IMR-90 (cell line): ENCODE data around the gene PBX4. TPM values are rescaled to one million over a fixed set of nuclear protein-coding genes. Genes with fewer than 3 reads are reported as not detected.

ENCODE experiments used
- ATAC-seq: fragments of 200-7000 bp; cut with Tn5 transposase; 2 replicates; pipeline ENCODE4 v1.9.1; 2020; ENCODE audit warnings: low read depth, mild to moderate bottlenecking, moderate library complexity
- BruUV-seq: library from RNA; stranded (reverse); fragments of 400-500 nt; replicated peaks from 2 replicates; lab custom pipeline; 2021; lab: Mats Ljungman, UMichigan
- CTCF ChIA-PET: fragments of 300-600 bp; formaldehyde crosslinking; extraction: SDS; loops from one replicate; lab custom pipeline; 2021; ENCODE audit warnings: antibody characterized with exemption; lab: Yijun Ruan, JAX
- POLR2A ChIA-PET: fragments of 300-600 bp; sonication (Branson Sonifier 250); formaldehyde crosslinking; loops from one replicate; lab custom pipeline; 2022; ENCODE audit warnings: antibody characterized with exemption; ENCODE audit not compliant: unreplicated experiment; lab: Charles Lee
- DNase-seq: peaks from one replicate; pipeline ENCODE4 v3.0.0; 2013
- H2AFZ ChIP-seq: replicated peaks from 2 replicates; pipeline ENCODE3; 2013; ENCODE audit warnings: low read length, mild to moderate bottlenecking; ENCODE audit not compliant: poor library complexity
- H2AK5ac ChIP-seq: 2 replicates; pipeline ENCODE4 v1.6.1; 2013; ENCODE audit warnings: low read depth, low read length, inconsistent platforms
- H2AK9ac ChIP-seq: replicated peaks from 2 replicates; pipeline ENCODE3; 2013; ENCODE audit warnings: mild to moderate bottlenecking, low read depth, low read length, moderate library complexity; ENCODE audit not compliant: poor library complexity
- H2BK120ac ChIP-seq: 2 replicates; pipeline ENCODE4 v1.6.1; 2013; ENCODE audit warnings: low read depth, low read length, inconsistent platforms
- H2BK15ac ChIP-seq: 3 replicates; pipeline ENCODE4 v1.6.1; 2013; ENCODE audit warnings: low read depth, low read length, inconsistent platforms
- H2BK20ac ChIP-seq: 2 replicates; pipeline ENCODE4 v1.6.1; 2013; ENCODE audit warnings: low read depth, mild to moderate bottlenecking, inconsistent platforms, low read length, moderate library complexity
- H2BK5ac ChIP-seq: 2 replicates; pipeline ENCODE4 v1.6.1; 2013; ENCODE audit warnings: mild to moderate bottlenecking, low read depth, low read length, inconsistent platforms; ENCODE audit not compliant: poor library complexity, severe bottlenecking
- H3K14ac ChIP-seq: replicated peaks from 2 replicates; pipeline ENCODE4 v1.6.1; 2013; ENCODE audit warnings: low read depth, low read length, inconsistent platforms
- H3K18ac ChIP-seq: 2 replicates; pipeline ENCODE4 v1.6.1; 2013; ENCODE audit warnings: low read depth, low read length, control low read depth
- H3K23ac ChIP-seq: 2 replicates; pipeline ENCODE4 v1.6.1; 2013; ENCODE audit warnings: low read depth, low read length, inconsistent platforms
- H3K27ac ChIP-seq: 2 replicates; pipeline ENCODE4 v1.5.1; 2013; ENCODE audit warnings: mild to moderate bottlenecking, control low read depth, low read length; ENCODE audit not compliant: insufficient read depth
- H3K27me3 ChIP-seq: 2 replicates; pipeline ENCODE4 v1.6.1; 2013; ENCODE audit warnings: low read length; ENCODE audit not compliant: control insufficient read depth, insufficient read depth
- H3K36me3 ChIP-seq: 2 replicates; pipeline ENCODE4 v1.6.1; 2013; ENCODE audit warnings: low read length, mixed read lengths; ENCODE audit not compliant: control insufficient read depth, insufficient read depth
- H3K4ac ChIP-seq: 2 replicates; pipeline ENCODE4 v1.6.1; 2013; ENCODE audit warnings: low read depth, low read length, inconsistent platforms
- H3K4me1 ChIP-seq: 2 replicates; pipeline ENCODE4 v1.6.1; 2013; ENCODE audit warnings: low read length, mixed read lengths; ENCODE audit not compliant: control insufficient read depth, insufficient read depth
- H3K4me2 ChIP-seq: 2 replicates; pipeline ENCODE4 v1.6.1; 2013; ENCODE audit warnings: low read depth, mild to moderate bottlenecking, control low read depth, low read length, moderate library complexity
- H3K4me3 ChIP-seq: 2 replicates; pipeline ENCODE4 v1.5.1; 2013; ENCODE audit warnings: low read depth, mild to moderate bottlenecking, control low read depth, low read length, moderate library complexity; ENCODE audit not compliant: insufficient read depth
- H3K56ac ChIP-seq: 2 replicates; pipeline ENCODE4 v1.6.1; 2013; ENCODE audit warnings: low read length, inconsistent platforms; ENCODE audit not compliant: insufficient read depth; ENCODE audit errors: extremely low read depth
- H3K79me1 ChIP-seq, 2 experiments: 2 replicates each; pipeline ENCODE4 v1.6.1; 2013; ENCODE audit warnings: low read length in 2 of 2, inconsistent platforms in 1 of 2, low read depth in 1 of 2
- H3K9ac ChIP-seq: 2 replicates; pipeline ENCODE4 v1.6.1; 2013; ENCODE audit warnings: low read depth, low read length, control low read depth
- H3K9me1 ChIP-seq: 2 replicates; pipeline ENCODE4 v1.6.1; 2013; ENCODE audit warnings: low read length, inconsistent platforms; ENCODE audit not compliant: insufficient read depth
- H3K9me3 ChIP-seq: 2 replicates; pipeline ENCODE4 v1.6.1; 2013; ENCODE audit warnings: low read length; ENCODE audit not compliant: control insufficient read depth, insufficient read depth
- H4K20me1 ChIP-seq: 2 replicates; pipeline ENCODE4 v1.6.1; 2013; ENCODE audit warnings: low read length, inconsistent platforms; ENCODE audit not compliant: insufficient read depth
- H4K5ac ChIP-seq: 2 replicates; pipeline ENCODE4 v1.6.1; 2013; ENCODE audit warnings: mild to moderate bottlenecking, low read depth, low read length, control low read depth
- H4K8ac ChIP-seq, 2 experiments: 2 replicates each; pipeline ENCODE4 v1.6.1; 2013; ENCODE audit warnings: low read depth in 2 of 2, low read length in 2 of 2, control low read depth in 1 of 2, inconsistent platforms in 1 of 2
- H4K91ac ChIP-seq: 2 replicates; pipeline ENCODE4 v1.6.1; 2013; ENCODE audit warnings: low read depth, low read length, inconsistent platforms; ENCODE audit not compliant: insufficient read depth
- BHLHE40 ChIP-seq: fragments of 150-350 bp; IDR thresholded peaks from 2 replicates; pipeline ENCODE4 v1.6.1; 2016; ENCODE audit warnings: mild to moderate bottlenecking, low read depth, low read length
- MAFK ChIP-seq: IDR thresholded peaks from 2 replicates; pipeline ENCODE4 v1.6.1; 2012; ENCODE audit warnings: low read depth, low read length, improper control_type of control experiment
- MAZ ChIP-seq: IDR thresholded peaks from 2 replicates; pipeline ENCODE4 v1.6.1; 2012; ENCODE audit warnings: low read depth, mild to moderate bottlenecking, low read length, improper control_type of control experiment, moderate library complexity, borderline replicate concordance
- NFE2L2 ChIP-seq: fragments of 150-350 bp; IDR thresholded peaks from 2 replicates; pipeline ENCODE4 v1.6.1; 2016; ENCODE audit warnings: low read depth, mild to moderate bottlenecking, low read length
- SMC3 ChIP-seq: fragments of 150-350 bp; IDR thresholded peaks from 2 replicates; pipeline ENCODE4 v1.6.1; 2016; ENCODE audit warnings: low read depth, mild to moderate bottlenecking, antibody characterized with exemption, low read length, moderate library complexity
- WGBS, 2 experiments: methylation state at CpG; one replicate each; pipeline versions ENCODE4 v1.1.5 to v1.1.7; 2013; ENCODE audit warnings: missing lambda C conversion rate in 2 of 2; ENCODE audit not compliant: insufficient read length in 1 of 2; ENCODE audit errors: extremely low coverage in 2 of 2; 5-methylcytosine and 5-hydroxymethylcytosine counted together
- dilution Hi-C: fragments of 300-500 bp; cut with HindIII; formaldehyde crosslinking; loops from one replicate; pipeline ENCODE4 v1.14.3; 2018; ENCODE audit warnings: low sequenced_read_pairs; ENCODE audit not compliant: unreplicated experiment
- in situ Hi-C: fragments of 300-500 bp; cut with MboI; formaldehyde crosslinking; loops from 3 replicates; pipeline ENCODE4 v1.14.3; 2019; ENCODE audit warnings: low sequenced_read_pairs, inconsistent platforms, mixed read lengths
- intact Hi-C: fragments of 100-400 bp; cut with micrococcal nuclease; formaldehyde crosslinking; loops from 2 replicates; pipeline ENCODE4 v1.10.0; 2022
- polyA plus RNA-seq, 3 experiments: library from polyadenylated mRNA; depleted of rRNA; stranded (reverse); fragments of >200 nt; gene quantifications; 2 replicates each; pipeline ENCODE4 v1.2.3, GENCODE V29; 2012; ENCODE audit warnings: low replicate concordance in 1 of 3
- total RNA-seq: library from RNA; depleted of rRNA; stranded (reverse); fragments of >200 nt; gene quantifications from 2 replicates; pipeline ENCODE4 v1.2.3, GENCODE V29; 2012

PBX4 gene
- total and polyA plus RNA-seq, 2 of the 4 experiments (the other 2 are of a cell fraction), result 0.90 to 2.9 TPM

- 100% methylated on average over 1 of the region's 10 CpGs; no CpG with 5 or more reads in 1 of the 2 experiments for WGBS, 2 experiments
- Histone ChIP-seq H2BK5ac (no peak overlapping the region), H3K27me3 (no peaks in the 10 kb centered on the region), H2BK20ac (no peak overlapping the region), H4K91ac (no peak overlapping the region), H3K79me1 (no peaks in the 10 kb centered on the region), H3K9me1 (no peaks in the 10 kb centered on the region), H3K9ac (no peak overlapping the region), H3K18ac (no peak overlapping the region), H4K5ac (no peak overlapping the region), H3K14ac (no peak overlapping the region), H3K27ac (no peak overlapping the region), H3K23ac (no peak overlapping the region), H3K4ac (no peak overlapping the region), H3K9me3 (no peaks in the 10 kb centered on the region), H4K20me1 (no peaks in the 10 kb centered on the region; the same call in 1 of the 2 replicates), H2BK120ac (no peak overlapping the region), H2AK5ac (no peak overlapping the region), H3K4me1 (peaks cover 5% of the 10 kb centered on the region), H3K4me3 (no peak overlapping the region), H3K56ac (no peak overlapping the region), H4K8ac (no peak overlapping the region), H3K4me2 (no peak overlapping the region), H2BK15ac (no peak overlapping the region), H3K36me3 (peaks cover 2% of the 10 kb centered on the region; the same call in 1 of the 2 replicates), H2AK9ac (no peak overlapping the region), H2AFZ (no peak overlapping the region)
- ChIA-PET POLR2A (no interaction called here), CTCF (no interaction called here)
- intact Hi-C loops, result no loop called here
- no TSS peak for BruUV-seq
- no peak for DNase-seq
- no peak for TF ChIP-seq MAFK
- no peak for TF ChIP-seq BHLHE40
- TF ChIP-seq NFE2L2, result no peak
- no peak for TF ChIP-seq SMC3
- TF ChIP-seq MAZ, result no peak
- dilution Hi-C loops, result no loop called here
- ATAC-seq, result no peak
- in situ Hi-C loops, result no loop called here
Measured at GRCh38 chr19:19570571-19570970, 47.9 kb downstream of the PBX4 start.
